K562 (cell line): ENCODE results near the gene CFAP107. TPM values are rescaled to one million over a fixed set of nuclear protein-coding genes. Genes with fewer than 3 reads are reported as not detected.
"Not testable (repeated sequence)": the region's sequence is repeated elsewhere in the genome, so short reads cannot be mapped to it uniquely, and the experiment has no call there.

Experiments
- ATAC-seq: fragments of 200-7000 bp; cut with Tn5 transposase; 3 replicates; pipeline ENCODE4 v1.9.1; 2020; ENCODE audit warnings: moderate library complexity
- BruUV-seq: library from RNA; stranded (reverse); fragments of 400-500 nt; replicated peaks from 2 replicates; lab custom pipeline; 2021; lab: Mats Ljungman, UMichigan
- CTCF ChIA-PET: fragments of 300-600 bp; formaldehyde crosslinking; extraction: SDS; loops from one replicate; lab custom pipeline; 2021; ENCODE audit warnings: low intra/inter-chr PET ratio; lab: Yijun Ruan, JAX
- POLR2A ChIA-PET: fragments of 300-600, 350-650 bp; sonication (Branson Sonifier 250); formaldehyde crosslinking; extraction: SDS; loops from one replicate; lab custom pipeline; 2021; ENCODE audit warnings: antibody characterized with exemption, inconsistent platforms; lab: Yijun Ruan, JAX
- DNase-seq, 4 experiments: peaks; one replicate each; pipeline versions ENCODE4 v3.0.0 to v3.0.0-alpha.2; 2011 to 2018; ENCODE audit warnings: low spot score in 3 of 4, mixed read lengths in 3 of 4; ENCODE audit errors: extremely low read depth in 1 of 4
- FAIRE-seq: peaks from 2 replicates; lab custom pipeline; 2011; peaks lifted over from hg19 to GRCh38; lab: Jason Lieb, UNC
- H2AFZ ChIP-seq: 2 replicates; pipeline ENCODE4 v1.6.0; 2011; ENCODE audit warnings: low read depth, low read length, control low read depth, inconsistent platforms
- H3K27ac ChIP-seq: fragments of 200-600 bp; 3 replicates; pipeline ENCODE4 v1.8.0; 2011; ENCODE audit warnings: low read depth, mild to moderate bottlenecking, control low read depth, inconsistent platforms, low read length, moderate library complexity, mixed read lengths; ENCODE audit errors: extremely low read depth
- H3K27me3 ChIP-seq, 2 experiments: fragments of 300-600 bp in 1 of 2; 2 replicates in 1 of 2; 3 replicates in 1 of 2; pipeline versions ENCODE4 v1.6.0 to v1.8.0; 2011; ENCODE audit warnings: inconsistent platforms in 2 of 2, low read length in 2 of 2, mild to moderate bottlenecking in 1 of 2, mixed read lengths in 1 of 2, moderate library complexity in 1 of 2; ENCODE audit not compliant: control insufficient read depth in 2 of 2, insufficient read depth in 2 of 2
- H3K36me3 ChIP-seq: fragments of 300-600 bp; 3 replicates; pipeline ENCODE4 v1.8.0; 2011; ENCODE audit warnings: mild to moderate bottlenecking, low read length, inconsistent platforms; ENCODE audit not compliant: control insufficient read depth, insufficient read depth
- H3K4me1 ChIP-seq, 2 experiments: fragments of 200-600 bp in 1 of 2; replicated peaks in 1 of 2; 2 replicates in 1 of 2; 3 replicates in 1 of 2; pipeline versions ENCODE4 v1.5.1 to v1.8.0; 2011; ENCODE audit warnings: inconsistent platforms in 2 of 2, low read length in 2 of 2, mild to moderate bottlenecking in 1 of 2, mixed read lengths in 1 of 2, moderate library complexity in 1 of 2; ENCODE audit not compliant: control insufficient read depth in 2 of 2, insufficient read depth in 2 of 2
- H3K4me2 ChIP-seq: 2 replicates; pipeline ENCODE4 v1.6.1; 2011; ENCODE audit warnings: low read length, control low read depth, inconsistent platforms, mixed read lengths; ENCODE audit not compliant: insufficient read depth
- H3K4me3 ChIP-seq: fragments of 200-600 bp; sonication (generic), shearing (Covaris generic); 2 replicates; pipeline ENCODE4 v1.5.1; 2016; ENCODE audit warnings: control low read depth, inconsistent platforms
- H3K79me2 ChIP-seq: fragments of 200-600 bp; 3 replicates; pipeline ENCODE4 v1.8.0; 2011; ENCODE audit warnings: low read length, inconsistent platforms; ENCODE audit not compliant: control insufficient read depth, insufficient read depth
- H3K9ac ChIP-seq, 2 experiments: 2 replicates each; pipeline versions ENCODE4 v1.6.0 to v1.6.1; 2011; ENCODE audit warnings: low read depth in 2 of 2, low read length in 2 of 2, control low read depth in 1 of 2, inconsistent platforms in 1 of 2, mild to moderate bottlenecking in 1 of 2, mixed read lengths in 1 of 2; ENCODE audit not compliant: insufficient read depth in 1 of 2
- H3K9me1 ChIP-seq: one replicate; pipeline ENCODE4 v1.6.0; 2011; ENCODE audit warnings: inconsistent platforms, mild to moderate bottlenecking, low read length, moderate library complexity; ENCODE audit not compliant: control insufficient read depth, insufficient read depth
- H3K9me3 ChIP-seq: replicated peaks from 2 replicates; pipeline ENCODE4 v1.5.1; 2011; ENCODE audit warnings: low read depth, low read length, inconsistent platforms; ENCODE audit not compliant: control insufficient read depth, insufficient read depth
- H4K20me1 ChIP-seq: replicated peaks from 2 replicates; pipeline ENCODE4 v1.6.1; 2011; ENCODE audit warnings: low read length, inconsistent platforms, mixed read lengths; ENCODE audit not compliant: control insufficient read depth, insufficient read depth
- CTCF ChIP-seq, 3 experiments: IDR thresholded peaks in 2 of 3; conservative IDR thresholded peaks in 1 of 3; 2 replicates each; pipeline ENCODE4 v1.5.1; 2011 to 2012; ENCODE audit warnings: low read length in 3 of 3, mild to moderate bottlenecking in 3 of 3, control low read depth in 2 of 3, improper control_type of control experiment in 1 of 3, inconsistent platforms in 1 of 3, low read depth in 1 of 3, mixed read lengths in 1 of 3, moderate library complexity in 1 of 3; ENCODE audit not compliant: insufficient read depth in 2 of 3
- RAD21 ChIP-seq, 2 experiments: fragments of 250-450 bp in 1 of 2; fragments of 450-650 bp in 1 of 2; sonication (Bioruptor Pico) in 1 of 2; formaldehyde crosslinking in 1 of 2; IDR thresholded peaks in 1 of 2; conservative IDR thresholded peaks in 1 of 2; 2 replicates each; pipeline versions ENCODE4 v1.4.0 to v1.8.0; 2020 to 2022; ENCODE audit warnings: mild to moderate bottlenecking in 2 of 2, moderate library complexity in 1 of 2
- REST ChIP-seq, 2 experiments: fragments of 450-650 bp; formaldehyde crosslinking in 1 of 2; IDR thresholded peaks; 2 replicates each; pipeline versions ENCODE4 v1.4.0 to v1.6.1; 2014 to 2020; ENCODE audit warnings: mild to moderate bottlenecking in 2 of 2, borderline replicate concordance in 1 of 2, low read depth in 1 of 2
- WGBS: fragments of 100-300 bp; shearing (Covaris generic); methylation state at CpG from one replicate; pipeline ENCODE4 v1.1.6; 2016; ENCODE audit warnings: low coverage, mixed read lengths; ENCODE audit not compliant: insufficient coverage; ENCODE audit errors: missing lambda C conversion rate; 5-methylcytosine and 5-hydroxymethylcytosine counted together
- in situ Hi-C: fragments of 300-500 bp; cut with MboI; formaldehyde crosslinking; loops from 4 replicates; pipeline ENCODE4 v1.15.0; 2018; ENCODE audit warnings: inconsistent platforms, mixed read lengths
- intact Hi-C: fragments of 100-400 bp; cut with micrococcal nuclease; formaldehyde crosslinking; loops from 2 replicates; pipeline ENCODE4 v1.14.2; 2022
- polyA plus RNA-seq, 8 experiments: library from polyadenylated mRNA; depleted of rRNA in 4 of 8; stranded (reverse) in 5 of 8; unstranded in 3 of 8; fragments of >200 nt; fragmentation: Nextera tagmentation in 2 of 8; fragmentation: Illumina TruSeq in 1 of 8; extraction: Ambion mirVana in 2 of 8; extraction: Trizol in 1 of 8; gene quantifications; 2 replicates each; pipeline versions ENCODE4 v1.2.1 to v1.2.3, GENCODE V29; 2011 to 2014; ENCODE audit warnings: inconsistent platforms in 1 of 8, missing spikeins in 1 of 8
- total RNA-seq, 7 experiments: library from RNA; depleted of rRNA in 6 of 7; stranded (reverse); fragments of >200 nt in 6 of 7; fragmentation: Illumina TruSeq in 2 of 7; extraction: Trizol in 2 of 7; gene quantifications; 2 replicates each; pipeline versions ENCODE4 v1.2.1 to v1.2.3, GENCODE V29; 2011 to 2021; ENCODE audit warnings: low replicate concordance in 1 of 7

CFAP107 gene
- total and polyA plus RNA-seq, 9 of the 15 experiments (the other 6 are each of a cell fraction or from before 2014, with no cell fraction given), result 0.03 to 0.08 TPM; not detected in 7

GRCh38 chr1:12781488-12781887 lies 35.5 kb downstream of the CFAP107 start:
- H3K4me3 ChIP-seq; H3K36me3 ChIP-seq; FAIRE-seq; H3K9me1 ChIP-seq; H3K4me1 ChIP-seq; POLR2A ChIA-PET; H2AFZ ChIP-seq; H4K20me1 ChIP-seq; DNase-seq; in situ Hi-C loops; H3K9me3 ChIP-seq; ATAC-seq; H3K79me2 ChIP-seq; intact Hi-C loops; BruUV-seq; H3K9ac ChIP-seq; H3K4me2 ChIP-seq; H3K27ac ChIP-seq; TF ChIP-seq REST (CRISPR knock-in tag; IDR thresholded peaks at IDR 0.05; ENCODE audit: low read depth): not testable (repeated sequence)
- 0% methylated on average over 4 of the region's 5 CpGs for WGBS
- peaks cover 14 to 22% of the 10 kb centered on the region in 2 experiments; a peak in 4 of 5 replicates for H3K27me3 ChIP-seq
- TF ChIP-seq REST (IDR thresholded peaks at IDR 0.05; ENCODE audit: borderline replicate concordance) (peak; percentile 30; the same call in 1 of the 2 replicates), CTCF (IDR thresholded peaks at IDR 0.05 in 2 of 3, conservative IDR thresholded peaks at IDR 0.05 in 1 of 3; ENCODE audit: insufficient read depth in 2 of 3, low read depth in 1 of 3, low read length in 3 of 3) (peak; percentile 22 to 49 (median 45); a peak in 4 of 6 replicates), RAD21 (CRISPR knock-in tag; conservative IDR thresholded peaks at IDR 0.05 in 1 of 2, IDR thresholded peaks at IDR 0.05 in 1 of 2) (peak; percentile 39 to 67)
- CTCF ChIA-PET, result interaction anchor here (1.0 to 1.1 kb wide), 2 partner anchors 467 to 657 kb away, joined by 3 to 5 read pairs; no protein-coding TSS in a partner anchor
